Measurements from ENCODE around the gene CNTNAP3B. TPM values are rescaled to one million over a fixed set of nuclear protein-coding genes. Genes with fewer than 3 reads are reported as not detected.
"Not testable (repeated sequence)": the region's sequence is repeated elsewhere in the genome, so short reads cannot be mapped to it uniquely, and the experiment has no call there.

The CNTNAP3B gene
- total RNA-seq: 10 to 100 TPM in 1 of 2 donors, 1 to 10 TPM in 1; 6.1 to 14.1 TPM
- 1 to 10 TPM; 1.0 to 1.9 TPM for polyA plus RNA-seq

GRCh38 chr9:42129073-42129729 is at the start of gene CNTNAP3B:
Gene CNTNAP3B (minus strand): TSS chr9:42129426. CDS start chr9:42129094, 332 bp downstream.
- H3K9ac ChIP-seq (ENCODE audit: low read depth in 1 of 2, low read length in 2 of 2); DNase-seq (ENCODE audit: low spot score); H3K36me3 ChIP-seq (ENCODE audit: control insufficient read depth in 4 of 4, insufficient read depth in 3 of 4, low read depth in 1 of 4, low read length in 3 of 4); H3K4me3 ChIP-seq (ENCODE audit: low read depth in 1 of 3, low read length in 3 of 3); H3K9me3 ChIP-seq (ENCODE audit: control insufficient read depth in 4 of 4, low read length in 3 of 4); H3K27ac ChIP-seq (ENCODE audit: low read depth in 1 of 2, low read length in 2 of 2); H3K4me1 ChIP-seq (ENCODE audit: control insufficient read depth in 4 of 4, insufficient read depth in 4 of 4, low read length in 3 of 4); H3K27me3 ChIP-seq (ENCODE audit: control insufficient read depth in 4 of 4, insufficient read depth in 4 of 4, low read length in 3 of 4): not testable (repeated sequence)
- 2% methylated on average over 49 of the region's 72 CpGs for WGBS

- DNase-seq (ENCODE audit: low spot score); H3K9ac ChIP-seq (ENCODE audit: low read depth in 1 of 2, low read length in 2 of 2); H3K4me1 ChIP-seq (ENCODE audit: control insufficient read depth in 4 of 4, insufficient read depth in 4 of 4, low read length in 3 of 4); H3K27me3 ChIP-seq (ENCODE audit: control insufficient read depth in 4 of 4, insufficient read depth in 4 of 4, low read length in 3 of 4); H3K4me3 ChIP-seq (ENCODE audit: low read depth in 1 of 3, low read length in 3 of 3); H3K9me3 ChIP-seq (ENCODE audit: control insufficient read depth in 4 of 4, low read length in 3 of 4); H3K36me3 ChIP-seq (ENCODE audit: control insufficient read depth in 4 of 4, insufficient read depth in 3 of 4, low read depth in 1 of 4, low read length in 3 of 4); H3K27ac ChIP-seq (ENCODE audit: low read depth in 1 of 2, low read length in 2 of 2): not testable (repeated sequence)
- 7% methylated on average over 1 of the region's 1 CpG for WGBS
Measured at GRCh38 chr9:42160299-42160698, 31.1 kb upstream of the CNTNAP3B start.

GRCh38 chr9:42127056-42127841 is 2.0 kb downstream of the CNTNAP3B start:
- not testable (repeated sequence) for H3K4me1 ChIP-seq (ENCODE audit: control insufficient read depth in 4 of 4, insufficient read depth in 4 of 4, low read length in 3 of 4); DNase-seq (ENCODE audit: low spot score); H3K27ac ChIP-seq (ENCODE audit: low read depth in 1 of 2, low read length in 2 of 2); H3K9ac ChIP-seq (ENCODE audit: low read depth in 1 of 2, low read length in 2 of 2); H3K4me3 ChIP-seq (ENCODE audit: low read depth in 1 of 3, low read length in 3 of 3); H3K27me3 ChIP-seq (ENCODE audit: control insufficient read depth in 4 of 4, insufficient read depth in 4 of 4, low read length in 3 of 4); H3K9me3 ChIP-seq (ENCODE audit: control insufficient read depth in 4 of 4, low read length in 3 of 4); H3K36me3 ChIP-seq (ENCODE audit: control insufficient read depth in 4 of 4, insufficient read depth in 3 of 4, low read depth in 1 of 4, low read length in 3 of 4)
- WGBS: 41% methylated on average over 12 of the region's 12 CpGs

GRCh38 chr9:42121007-42121406 is 8.2 kb downstream of the CNTNAP3B start:
- H3K27ac ChIP-seq (ENCODE audit: low read depth in 1 of 2, low read length in 2 of 2); DNase-seq (ENCODE audit: low spot score); H3K36me3 ChIP-seq (ENCODE audit: control insufficient read depth in 4 of 4, insufficient read depth in 3 of 4, low read depth in 1 of 4, low read length in 3 of 4); H3K27me3 ChIP-seq (ENCODE audit: control insufficient read depth in 4 of 4, insufficient read depth in 4 of 4, low read length in 3 of 4); H3K4me3 ChIP-seq (ENCODE audit: low read depth in 1 of 3, low read length in 3 of 3); H3K9me3 ChIP-seq (ENCODE audit: control insufficient read depth in 4 of 4, low read length in 3 of 4); H3K9ac ChIP-seq (ENCODE audit: low read depth in 1 of 2, low read length in 2 of 2); H3K4me1 ChIP-seq (ENCODE audit: control insufficient read depth in 4 of 4, insufficient read depth in 4 of 4, low read length in 3 of 4): not testable (repeated sequence)
- 55% methylated on average over 7 of the region's 7 CpGs for WGBS

- not testable (repeated sequence) for DNase-seq (ENCODE audit: low spot score); H3K27me3 ChIP-seq (ENCODE audit: control insufficient read depth in 4 of 4, insufficient read depth in 4 of 4, low read length in 3 of 4); H3K9ac ChIP-seq (ENCODE audit: low read depth in 1 of 2, low read length in 2 of 2); H3K9me3 ChIP-seq (ENCODE audit: control insufficient read depth in 4 of 4, low read length in 3 of 4); H3K4me3 ChIP-seq (ENCODE audit: low read depth in 1 of 3, low read length in 3 of 3); H3K4me1 ChIP-seq (ENCODE audit: control insufficient read depth in 4 of 4, insufficient read depth in 4 of 4, low read length in 3 of 4); H3K27ac ChIP-seq (ENCODE audit: low read depth in 1 of 2, low read length in 2 of 2); H3K36me3 ChIP-seq (ENCODE audit: control insufficient read depth in 4 of 4, insufficient read depth in 3 of 4, low read depth in 1 of 4, low read length in 3 of 4)
- 77% methylated on average over 9 of the region's 9 CpGs for WGBS
Measured at GRCh38 chr9:42095929-42096328, 33.3 kb downstream of the CNTNAP3B start.

- H3K9me3 ChIP-seq (ENCODE audit: control insufficient read depth in 4 of 4, low read length in 3 of 4); H3K36me3 ChIP-seq (ENCODE audit: control insufficient read depth in 4 of 4, insufficient read depth in 3 of 4, low read depth in 1 of 4, low read length in 3 of 4); H3K27me3 ChIP-seq (ENCODE audit: control insufficient read depth in 4 of 4, insufficient read depth in 4 of 4, low read length in 3 of 4); DNase-seq (ENCODE audit: low spot score); H3K27ac ChIP-seq (ENCODE audit: low read depth in 1 of 2, low read length in 2 of 2); H3K9ac ChIP-seq (ENCODE audit: low read depth in 1 of 2, low read length in 2 of 2); H3K4me3 ChIP-seq (ENCODE audit: low read depth in 1 of 3, low read length in 3 of 3); H3K4me1 ChIP-seq (ENCODE audit: control insufficient read depth in 4 of 4, insufficient read depth in 4 of 4, low read length in 3 of 4): not testable (repeated sequence)
- no CpG with 5 or more reads among the region's 1 CpG for WGBS
Measured at GRCh38 chr9:42084559-42084952, 44.7 kb downstream of the CNTNAP3B start.

- H3K36me3 ChIP-seq (ENCODE audit: control insufficient read depth in 4 of 4, insufficient read depth in 3 of 4, low read depth in 1 of 4, low read length in 3 of 4); H3K4me3 ChIP-seq (ENCODE audit: low read depth in 1 of 3, low read length in 3 of 3); H3K27me3 ChIP-seq (ENCODE audit: control insufficient read depth in 4 of 4, insufficient read depth in 4 of 4, low read length in 3 of 4); H3K9me3 ChIP-seq (ENCODE audit: control insufficient read depth in 4 of 4, low read length in 3 of 4); DNase-seq (ENCODE audit: low spot score); H3K9ac ChIP-seq (ENCODE audit: low read depth in 1 of 2, low read length in 2 of 2); H3K27ac ChIP-seq (ENCODE audit: low read depth in 1 of 2, low read length in 2 of 2); H3K4me1 ChIP-seq (ENCODE audit: control insufficient read depth in 4 of 4, insufficient read depth in 4 of 4, low read length in 3 of 4): not testable (repeated sequence)
- 34% methylated on average over 3 of the region's 4 CpGs for WGBS
Measured at GRCh38 chr9:42083877-42084558, 45.2 kb downstream of the CNTNAP3B start.

GRCh38 chr9:42080376-42080775 is 48.9 kb downstream of the CNTNAP3B start:
- not testable (repeated sequence) for H3K36me3 ChIP-seq (ENCODE audit: control insufficient read depth in 4 of 4, insufficient read depth in 3 of 4, low read depth in 1 of 4, low read length in 3 of 4); H3K4me1 ChIP-seq (ENCODE audit: control insufficient read depth in 4 of 4, insufficient read depth in 4 of 4, low read length in 3 of 4); H3K27ac ChIP-seq (ENCODE audit: low read depth in 1 of 2, low read length in 2 of 2); H3K9me3 ChIP-seq (ENCODE audit: control insufficient read depth in 4 of 4, low read length in 3 of 4); DNase-seq (ENCODE audit: low spot score); H3K27me3 ChIP-seq (ENCODE audit: control insufficient read depth in 4 of 4, insufficient read depth in 4 of 4, low read length in 3 of 4); H3K9ac ChIP-seq (ENCODE audit: low read depth in 1 of 2, low read length in 2 of 2); H3K4me3 ChIP-seq (ENCODE audit: low read depth in 1 of 3, low read length in 3 of 3)
- WGBS: 63% methylated on average over 2 of the region's 2 CpGs

All from liver (tissue), 9 donors.